K562 (cell line): ENCODE data around the gene IZUMO3. TPM values are rescaled to one million over a fixed set of nuclear protein-coding genes. Genes with fewer than 3 reads are reported as not detected.

Experiments
- ASH1L ChIP-seq: fragments of 450-650 bp; IDR thresholded peaks from 2 replicates; pipeline ENCODE4 v1.6.1; 2018; ENCODE audit warnings: borderline replicate concordance, mild to moderate bottlenecking, low read depth; ENCODE audit not compliant: partially characterized antibody
- EHMT2 ChIP-seq: fragments of 450-650 bp; IDR thresholded peaks from 2 replicates; pipeline ENCODE4 v1.6.1; 2018; ENCODE audit warnings: antibody characterized with exemption
- ILK ChIP-seq: fragments of 450-650 bp; IDR thresholded peaks from 2 replicates; pipeline ENCODE4 v1.6.1; 2016; ENCODE audit warnings: missing genetic modification characterization, low read depth, mild to moderate bottlenecking, missing compliant biosample characterization, moderate library complexity, borderline replicate concordance
- PHB2 ChIP-seq: fragments of 450-650 bp; IDR thresholded peaks from 2 replicates; pipeline ENCODE4 v1.6.1; 2017; ENCODE audit warnings: low read depth
- PKNOX1 ChIP-seq: fragments of 450-650 bp; IDR thresholded peaks from 2 replicates; pipeline ENCODE4 v1.6.1; 2016
- TAF9B ChIP-seq: fragments of 450-650 bp; IDR thresholded peaks from 2 replicates; pipeline ENCODE4 v1.6.1; 2018; ENCODE audit warnings: mild to moderate bottlenecking; ENCODE audit not compliant: partially characterized antibody
- XRCC4 ChIP-seq: IDR thresholded peaks from one replicate; pipeline ENCODE4 v1.6.1; 2011; ENCODE audit not compliant: insufficient read depth, insufficient read length; ENCODE audit errors: extremely low read depth
- ZFP1 ChIP-seq: fragments of 450-650 bp; formaldehyde crosslinking; IDR thresholded peaks from 2 replicates; pipeline ENCODE4 v1.4.0; 2020; ENCODE audit warnings: mild to moderate bottlenecking, mixed read lengths
- ZNF12 ChIP-seq: sonication (generic); formaldehyde crosslinking; IDR thresholded peaks from 2 replicates; pipeline ENCODE4 v1.4.0; 2020; ENCODE audit warnings: mild to moderate bottlenecking, missing genetic modification reagents
- ZNF318 ChIP-seq, 2 experiments: fragments of 450-650 bp; IDR thresholded peaks; 2 replicates each; pipeline ENCODE4 v1.6.1; 2016; ENCODE audit warnings: mild to moderate bottlenecking in 2 of 2, borderline replicate concordance in 1 of 2, low read depth in 1 of 2, moderate library complexity in 1 of 2
- polyA plus RNA-seq, 8 experiments: library from polyadenylated mRNA; depleted of rRNA in 4 of 8; stranded (reverse) in 5 of 8; unstranded in 3 of 8; fragments of >200 nt; fragmentation: Nextera tagmentation in 2 of 8; fragmentation: Illumina TruSeq in 1 of 8; extraction: Ambion mirVana in 2 of 8; extraction: Trizol in 1 of 8; gene quantifications; 2 replicates each; pipeline versions ENCODE4 v1.2.1 to v1.2.3, GENCODE V29; 2011 to 2014; ENCODE audit warnings: inconsistent platforms in 1 of 8, missing spikeins in 1 of 8
- total RNA-seq, 7 experiments: library from RNA; depleted of rRNA in 6 of 7; stranded (reverse); fragments of >200 nt in 6 of 7; fragmentation: Illumina TruSeq in 2 of 7; extraction: Trizol in 2 of 7; gene quantifications; 2 replicates each; pipeline versions ENCODE4 v1.2.1 to v1.2.3, GENCODE V29; 2011 to 2021; ENCODE audit warnings: low replicate concordance in 1 of 7

IZUMO3 gene
- total and polyA plus RNA-seq, 9 of the 15 experiments (the other 6 are each of a cell fraction or from before 2014, with no cell fraction given) = not detected

DNA sequence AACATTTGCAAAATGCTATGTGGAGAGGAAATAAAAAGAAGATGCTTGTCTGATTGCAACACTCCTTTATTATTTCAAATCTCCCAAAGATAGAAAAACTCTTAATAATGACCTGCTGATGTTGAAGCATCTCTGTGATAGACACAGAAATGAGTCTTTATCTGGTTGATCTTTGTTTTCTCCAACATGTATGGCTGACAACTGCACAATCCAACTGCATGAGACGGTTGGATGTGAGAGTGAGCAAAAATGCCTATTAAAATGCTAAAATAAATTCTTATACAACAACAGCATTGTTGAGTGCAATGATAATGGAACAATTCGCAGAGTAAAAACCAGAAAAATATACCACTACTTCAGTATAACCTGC is 7.5 kb upstream of the IZUMO3 start (continued):
- TF ChIP-seq ZNF318 (IDR thresholded peaks at IDR 0.05; ENCODE audit: borderline replicate concordance in 1 of 2, low read depth in 1 of 2) (no peak), ZNF12 (no peak), ILK (tag) (no peak), ASH1L (no peak), ZFP1 (CRISPR knock-in tag) (no peak), XRCC4 (no peak), PKNOX1 (no peak), PHB2 (no peak), EHMT2 (no peak), TAF9B (no peak)
